ENCODE results near the gene RGS9BP. TPM values are rescaled to one million over a fixed set of nuclear protein-coding genes. Genes with fewer than 3 reads are reported as not detected.

Gene RGS9BP
- total RNA-seq, 1 donor from 2014 or later, result 8.6 TPM

GRCh38 chr19:32676186-32676894 is 692 bp downstream of the RGS9BP start:
- Histone ChIP-seq H3K27me3 (ENCODE audit: low read depth) (peaks cover 32% of the 10 kb centered on the region), H3K27ac (replicated peaks) (peak overlapping the region; percentile 93)

GRCh38 chr19:32676895-32677359 is 1.3 kb downstream of the RGS9BP start:
- Histone ChIP-seq H3K36me3 (no peaks in the 10 kb centered on the region), H3K4me3 (peak overlapping the region; percentile 94), H3K4me1 (peaks cover 55% of the 10 kb centered on the region), H3K9me3 (replicated peaks) (no peaks in the 10 kb centered on the region), H3K27ac (replicated peaks) (peak overlapping the region; percentile 93), H3K27me3 (ENCODE audit: low read depth) (peaks cover 32% of the 10 kb centered on the region)
- TF ChIP-seq CTCF (IDR thresholded peaks at IDR 0.05; ENCODE audit: borderline replicate concordance), result no peak
- DNase-seq, result no peak
- intact Hi-C loops (cut with micrococcal nuclease), result no loop called here

More at GRCh38 chr19:32676186-32676894, 692 bp downstream of the RGS9BP start:
- H3K4me1 ChIP-seq, result peaks cover 60% of the 10 kb centered on the region
- H3K4me3 ChIP-seq, result peak overlapping the region; percentile 94
- no peaks in the 10 kb centered on the region for H3K9me3 ChIP-seq (replicated peaks)
- DNase-seq, result no peak
- no peak for TF ChIP-seq CTCF (IDR thresholded peaks at IDR 0.05; ENCODE audit: borderline replicate concordance)
- intact Hi-C loops (cut with micrococcal nuclease), result no loop called here
- peaks cover 3% of the 10 kb centered on the region for H3K36me3 ChIP-seq

- intact Hi-C loops (cut with micrococcal nuclease), result no loop called here
- H3K4me3 ChIP-seq, result peak overlapping the region; percentile 94
- H3K27ac ChIP-seq (replicated peaks), result peak overlapping the region; percentile 93
- TF ChIP-seq CTCF (IDR thresholded peaks at IDR 0.05; ENCODE audit: borderline replicate concordance), result peak; percentile 21
- DNase-seq, result no peak
- no peaks in the 10 kb centered on the region for H3K36me3 ChIP-seq
- peaks cover 47% of the 10 kb centered on the region for H3K4me1 ChIP-seq
- no peaks in the 10 kb centered on the region for H3K9me3 ChIP-seq (replicated peaks)
- peaks cover 32% of the 10 kb centered on the region for H3K27me3 ChIP-seq (ENCODE audit: low read depth)
Observed at GRCh38 chr19:32677657-32678056, 2.0 kb downstream of the RGS9BP start.

GRCh38 chr19:32680986-32681385 is 5.3 kb downstream of the RGS9BP start:
- no peak overlapping the region for H3K27ac ChIP-seq (replicated peaks)
- intact Hi-C loops (cut with micrococcal nuclease), result no loop called here
- TF ChIP-seq CTCF (IDR thresholded peaks at IDR 0.05; ENCODE audit: borderline replicate concordance), result no peak
- no peak for DNase-seq
- no peak overlapping the region for H3K4me3 ChIP-seq
- peaks cover 28% of the 10 kb centered on the region for H3K27me3 ChIP-seq (ENCODE audit: low read depth)
- no peaks in the 10 kb centered on the region for H3K36me3 ChIP-seq
- no peaks in the 10 kb centered on the region for H3K9me3 ChIP-seq (replicated peaks)
- peaks cover 17% of the 10 kb centered on the region for H3K4me1 ChIP-seq

- peaks cover 3% of the 10 kb centered on the region for H3K4me1 ChIP-seq
- H3K36me3 ChIP-seq, result no peaks in the 10 kb centered on the region
- no peaks in the 10 kb centered on the region for H3K9me3 ChIP-seq (replicated peaks)
- peaks cover 15% of the 10 kb centered on the region for H3K27me3 ChIP-seq (ENCODE audit: low read depth)
- TF ChIP-seq CTCF (IDR thresholded peaks at IDR 0.05; ENCODE audit: borderline replicate concordance), result no peak
- DNase-seq, result no peak
- intact Hi-C loops (cut with micrococcal nuclease), result no loop called here
- H3K4me3 ChIP-seq, result no peak overlapping the region
- H3K27ac ChIP-seq (replicated peaks), result no peak overlapping the region
Observed at GRCh38 chr19:32682317-32682716, 6.7 kb downstream of the RGS9BP start.

All from left ventricle myocardium inferior (tissue), 1 donor.